GM12801 (cell line): ENCODE measurements around the gene DCAF12.

ENCODE experiments used
- CTCF ChIP-seq: IDR thresholded peaks from one replicate; pipeline ENCODE4 v1.5.1; 2011; ENCODE audit warnings: control low read depth; ENCODE audit not compliant: insufficient read length; ENCODE audit errors: extremely low read depth

DCAF12 gene

GRCh38 chr9:34037626-34038025 lies 88.9 kb downstream of the DCAF12 start:
- TF ChIP-seq CTCF: no peak

GRCh38 chr9:34036625-34037024 lies 89.9 kb downstream of the DCAF12 start:
- TF ChIP-seq CTCF: no peak
